HEK293 (cell line): ENCODE data around the gene CSF1.

Experiments used
- CTCF ChIA-PET: fragments of 350-600 bp; formaldehyde crosslinking; extraction: SDS; loops from one replicate; lab custom pipeline; 2021; ENCODE audit warnings: antibody characterized with exemption; lab: Yijun Ruan, JAX
- POLR2A ChIA-PET: fragments of 300-600 bp; formaldehyde crosslinking; extraction: SDS; loops from one replicate; lab custom pipeline; 2020; ENCODE audit warnings: antibody characterized with exemption, inconsistent platforms; lab: Yijun Ruan, JAX
- H3K27ac ChIP-seq: fragments of 200-500 bp; sonication (Bioruptor generic); 2 replicates; pipeline ENCODE4 v1.5.1; 2014; ENCODE audit warnings: low read depth, low read length, control low read depth, inconsistent platforms; ENCODE audit errors: extremely low read depth
- H3K36me3 ChIP-seq, 2 experiments: fragments of 200-500 bp in 1 of 2; sonication (Bioruptor generic) in 1 of 2; 1 replicate in 1 of 2; 2 replicates in 1 of 2; pipeline ENCODE4 v1.5.1; 2014 to 2017; ENCODE audit warnings: inconsistent platforms in 2 of 2, low read length in 2 of 2; ENCODE audit not compliant: control insufficient read depth in 2 of 2, insufficient read depth in 1 of 2
- H3K4me1 ChIP-seq: fragments of 200-500 bp; sonication (Bioruptor generic); 2 replicates; pipeline ENCODE4 v1.5.1; 2014; ENCODE audit warnings: mild to moderate bottlenecking, low read length, inconsistent platforms; ENCODE audit not compliant: control insufficient read depth, insufficient read depth
- H3K4me3 ChIP-seq: 2 replicates; pipeline ENCODE4 v1.5.1; 2011; ENCODE audit warnings: low read depth, mild to moderate bottlenecking, control low read depth, low read length, moderate library complexity
- H3K9me3 ChIP-seq: fragments of 200-500 bp; sonication (Bioruptor generic); 2 replicates; pipeline ENCODE4 v1.5.1; 2014; ENCODE audit warnings: low read depth, low read length, inconsistent platforms; ENCODE audit not compliant: control insufficient read depth, insufficient read depth
- BCL6B ChIP-seq: fragments of 450-650 bp; formaldehyde crosslinking; IDR thresholded peaks from 2 replicates; pipeline ENCODE4 v1.5.1; 2017; ENCODE audit warnings: missing biosample characterization, missing genetic modification characterization
- SP2 ChIP-seq: fragments of 450-650 bp; formaldehyde crosslinking; IDR thresholded peaks from 2 replicates; pipeline ENCODE4 v1.5.1; 2016; ENCODE audit warnings: missing biosample characterization, missing genetic modification characterization
- SP3 ChIP-seq: fragments of 450-650 bp; formaldehyde crosslinking; IDR thresholded peaks from 2 replicates; pipeline ENCODE4 v1.5.1; 2016; ENCODE audit warnings: missing biosample characterization, missing genetic modification characterization
- SP7 ChIP-seq: fragments of 450-650 bp; formaldehyde crosslinking; IDR thresholded peaks from 2 replicates; pipeline ENCODE4 v1.5.1; 2016; ENCODE audit warnings: missing biosample characterization, missing genetic modification characterization
- TRIM28 ChIP-seq: IDR thresholded peaks from 2 replicates; pipeline ENCODE4 v1.6.1; 2011; ENCODE audit warnings: low read length, control low read depth, borderline replicate concordance
- ZNF10 ChIP-seq: fragments of 450-650 bp; formaldehyde crosslinking; IDR thresholded peaks from 2 replicates; pipeline ENCODE4 v1.5.1; 2017; ENCODE audit warnings: missing biosample characterization, missing genetic modification characterization
- ZNF155 ChIP-seq: fragments of 450-650 bp; formaldehyde crosslinking; IDR thresholded peaks from 2 replicates; pipeline ENCODE4 v1.5.1; 2016; ENCODE audit warnings: missing biosample characterization, missing genetic modification characterization
- ZNF341 ChIP-seq: fragments of 450-650 bp; formaldehyde crosslinking; IDR thresholded peaks from 2 replicates; pipeline ENCODE4; 2016; ENCODE audit warnings: low read depth, missing biosample characterization, missing genetic modification characterization
- ZNF433 ChIP-seq: fragments of 450-650 bp; formaldehyde crosslinking; IDR thresholded peaks from 2 replicates; pipeline ENCODE4 v1.5.1; 2016; ENCODE audit warnings: missing biosample characterization, missing genetic modification characterization, low read depth
- ZNF585B ChIP-seq: fragments of 450-650 bp; formaldehyde crosslinking; IDR thresholded peaks from 2 replicates; pipeline ENCODE4 v1.5.1; 2016; ENCODE audit warnings: missing biosample characterization, missing genetic modification characterization
- ZNF623 ChIP-seq: fragments of 450-650 bp; formaldehyde crosslinking; IDR thresholded peaks from 2 replicates; pipeline ENCODE4 v1.5.1; 2016; ENCODE audit warnings: missing biosample characterization, missing genetic modification characterization
- ZNF654 ChIP-seq: fragments of 450-650 bp; formaldehyde crosslinking; IDR thresholded peaks from 2 replicates; pipeline ENCODE4 v1.5.1; 2016; ENCODE audit warnings: low read depth, missing biosample characterization, missing genetic modification characterization
- ZNF785 ChIP-seq: fragments of 450-650 bp; formaldehyde crosslinking; IDR thresholded peaks from 2 replicates; pipeline ENCODE4 v1.5.1; 2016; ENCODE audit warnings: missing biosample characterization, missing genetic modification characterization
- ZSCAN23 ChIP-seq: fragments of 450-650 bp; formaldehyde crosslinking; IDR thresholded peaks from 2 replicates; pipeline ENCODE4 v1.5.1; 2016; ENCODE audit warnings: missing biosample characterization, missing genetic modification characterization
- ZSCAN4 ChIP-seq: fragments of 450-650 bp; formaldehyde crosslinking; IDR thresholded peaks from 2 replicates; pipeline ENCODE4 v1.5.1; 2017; ENCODE audit warnings: missing biosample characterization, missing genetic modification characterization
- TF ChIP-seq, protein P1 (sequence below): fragments of 450-650 bp; formaldehyde crosslinking; IDR thresholded peaks from 2 replicates; pipeline ENCODE4 v1.5.1; 2016; ENCODE audit warnings: missing biosample characterization, missing genetic modification characterization

CSF1 gene

DNA sequence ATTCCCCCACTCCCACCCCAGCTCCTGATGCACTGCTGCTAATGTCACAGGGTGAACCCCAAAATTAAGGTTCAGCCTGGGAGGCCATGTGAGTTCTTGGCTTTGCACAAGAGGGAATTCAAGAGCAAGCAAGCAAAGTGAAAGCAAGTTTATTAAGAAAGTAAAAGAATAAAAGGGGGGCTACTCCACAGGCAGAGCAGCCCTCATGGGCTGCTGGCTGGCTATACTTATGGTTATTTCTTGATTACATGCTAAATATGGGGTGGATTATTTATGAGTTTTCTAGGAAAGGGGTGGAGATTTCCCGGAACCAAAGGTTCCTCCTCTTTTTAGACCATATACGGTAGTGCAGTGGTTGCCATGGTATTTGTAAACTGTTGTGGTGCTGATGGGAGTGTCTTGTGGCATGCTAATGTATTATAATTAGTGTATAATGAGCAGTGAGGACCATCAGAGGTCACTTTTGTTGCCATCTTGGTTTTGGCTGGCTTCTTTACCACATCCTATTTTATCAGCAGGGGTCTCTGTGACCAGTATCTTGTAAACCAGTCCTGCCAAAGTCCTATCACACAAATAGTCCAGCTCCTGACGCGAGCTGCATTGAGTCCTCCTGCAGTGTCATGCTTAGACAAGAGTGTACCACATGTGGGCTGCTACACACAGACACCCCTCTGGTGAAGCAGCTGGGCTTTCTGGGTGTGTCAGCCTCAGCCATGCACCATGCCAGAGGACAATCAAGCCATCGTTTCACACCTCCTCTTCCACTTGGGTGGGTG lies 46.4 kb upstream of the CSF1 start:
- Histone ChIP-seq H3K4me3 (no peak overlapping the region), H3K27ac (no peak overlapping the region), H3K4me1 (no peaks in the 10 kb centered on the region), H3K36me3 (no peaks in the 10 kb centered on the region), H3K9me3 (no peaks in the 10 kb centered on the region)
- POLR2A ChIA-PET, result no interaction called here
- TF ChIP-seq SP3 (no peak), ZSCAN4 (tag by site-specific recombination) (no peak), BCL6B (tag by site-specific recombination) (no peak), SP2 (tag by site-specific recombination) (no peak), ZNF341 (tag by site-specific recombination) (no peak), ZNF585B (tag by site-specific recombination) (no peak)
- TF ChIP-seq, protein P1, sequence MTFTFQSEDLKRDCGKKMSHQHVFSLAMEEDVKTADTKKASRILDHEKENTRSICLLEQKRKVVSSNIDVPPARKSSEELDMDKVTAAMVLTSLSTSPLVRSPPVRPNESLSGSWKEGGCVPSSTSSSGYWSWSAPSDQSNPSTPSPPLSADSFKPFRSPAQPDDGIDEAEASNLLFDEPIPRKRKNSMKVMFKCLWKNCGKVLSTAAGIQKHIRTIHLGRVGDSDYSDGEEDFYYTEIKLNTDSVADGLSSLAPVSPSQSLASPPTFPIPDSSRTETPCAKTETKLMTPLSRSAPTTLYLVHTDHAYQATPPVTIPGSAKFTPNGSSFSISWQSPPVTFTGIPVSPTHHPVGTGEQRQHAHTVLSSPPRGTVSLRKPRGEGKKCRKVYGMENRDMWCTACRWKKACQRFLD (tag by site-specific recombination), result no peak
- CTCF ChIA-PET, result interaction anchor here (0.7 kb wide), 1 partner anchor 145 kb away, joined by 3 read pairs; no protein-coding TSS in a partner anchor

DNA sequence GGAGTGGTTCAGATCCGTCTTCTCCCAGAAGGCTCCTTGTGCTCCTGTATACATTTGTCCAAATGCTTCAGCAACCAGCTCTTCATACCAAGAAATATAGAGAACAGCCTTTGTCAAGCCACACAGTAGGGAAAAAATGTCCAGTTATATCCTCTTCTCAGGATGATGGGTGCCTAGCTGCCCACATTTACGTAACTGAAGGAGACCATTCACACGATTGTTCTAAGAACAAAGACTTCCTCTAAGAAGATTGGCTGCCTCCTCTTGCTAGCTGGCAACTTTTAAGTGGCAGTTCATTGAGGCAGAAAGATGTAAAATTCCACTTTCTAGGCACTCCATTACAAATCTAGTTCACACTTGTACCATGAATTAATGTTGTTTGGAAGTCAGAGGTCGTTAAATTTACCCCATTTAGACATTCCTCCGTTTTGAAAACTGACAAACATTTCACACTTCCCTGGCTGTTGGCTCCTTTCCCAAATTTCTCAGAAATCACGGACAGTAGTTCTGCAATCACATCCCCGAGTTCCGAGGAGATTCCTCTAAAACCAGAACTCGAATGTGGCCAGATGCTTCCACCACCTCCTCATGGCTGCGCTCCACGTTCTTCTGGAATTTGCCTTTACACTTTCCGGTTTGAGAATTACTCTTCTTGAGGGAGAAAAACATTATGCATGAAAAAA lies 45.6 kb upstream of the CSF1 start:
- H3K27ac ChIP-seq, result no peak overlapping the region
- ChIA-PET CTCF (interaction anchor here (0.6 kb wide), 1 partner anchor 167 kb away, joined by 3 read pairs; no protein-coding TSS in a partner anchor), POLR2A (no interaction called here)
- no peak overlapping the region for H3K4me3 ChIP-seq
- TF ChIP-seq ZSCAN23 (tag by site-specific recombination) (no peak), ZNF155 (no peak), TRIM28 (no peak)
- H3K9me3 ChIP-seq, result no peaks in the 10 kb centered on the region
- no peaks in the 10 kb centered on the region for H3K4me1 ChIP-seq
- no peaks in the 10 kb centered on the region for H3K36me3 ChIP-seq

GRCh38 chr1:109866071-109866470 lies 44.6 kb upstream of the CSF1 start:
- H3K36me3 ChIP-seq, result no peaks in the 10 kb centered on the region
- TF ChIP-seq BCL6B (tag by site-specific recombination), result no peak
- TF ChIP-seq ZNF433 (tag by site-specific recombination), result no peak
- TF ChIP-seq ZNF654 (tag by site-specific recombination), result no peak
- TF ChIP-seq ZNF623 (tag by site-specific recombination), result no peak
- TF ChIP-seq ZNF785 (tag by site-specific recombination), result no peak
- no peak for TF ChIP-seq ZNF10 (tag by site-specific recombination)
- no peak for TF ChIP-seq SP7 (tag by site-specific recombination)
- ChIA-PET POLR2A (no interaction called here), CTCF (no interaction called here)
- no peaks in the 10 kb centered on the region for H3K4me1 ChIP-seq
- no peaks in the 10 kb centered on the region for H3K9me3 ChIP-seq
- H3K4me3 ChIP-seq, result no peak overlapping the region
- H3K27ac ChIP-seq, result no peak overlapping the region
